H1 (cell line): ENCODE results near the gene DIP2C. TPM values are rescaled to one million over a fixed set of nuclear protein-coding genes. Genes with fewer than 3 reads are reported as not detected.

ENCODE experiments used
- CTCF ChIA-PET: fragments of 300-600 bp; sonication (Branson Sonifier 250); formaldehyde crosslinking; loops from one replicate; lab custom pipeline; 2021; ENCODE audit not compliant: partially characterized antibody; lab: Charles Lee
- POLR2A ChIA-PET: fragments of 300-600 bp; sonication (Branson Sonifier 250); formaldehyde crosslinking; loops from one replicate; lab custom pipeline; 2021; ENCODE audit warnings: inconsistent platforms; ENCODE audit not compliant: partially characterized antibody; lab: Charles Lee
- DNase-seq, 2 experiments: peaks; one replicate each; pipeline versions ENCODE4 v3.0.0 to v3.0.0-alpha.2; 2010 to 2022; ENCODE audit warnings: low spot score in 2 of 2, low read depth in 1 of 2, mixed read lengths in 1 of 2
- FAIRE-seq: peaks from 2 replicates; lab custom pipeline; 2011; peaks lifted over from hg19 to GRCh38; lab: Jason Lieb, UNC
- H2AFZ ChIP-seq: 2 replicates; pipeline ENCODE4 v1.8.1; 2012; ENCODE audit warnings: low read length, inconsistent platforms
- H2AK5ac ChIP-seq: 2 replicates; pipeline ENCODE4 v1.6.1; 2013; ENCODE audit warnings: low read depth, low read length
- H2BK120ac ChIP-seq: replicated peaks from 2 replicates; pipeline ENCODE3; 2013; ENCODE audit warnings: low read depth, low read length, inconsistent platforms
- H2BK12ac ChIP-seq: 2 replicates; pipeline ENCODE4 v1.6.1; 2013; ENCODE audit warnings: low read depth, low read length
- H2BK15ac ChIP-seq: 2 replicates; pipeline ENCODE4 v1.6.1; 2013; ENCODE audit warnings: low read length
- H2BK20ac ChIP-seq: 2 replicates; pipeline ENCODE4 v1.6.1; 2013; ENCODE audit warnings: low read length
- H2BK5ac ChIP-seq: 2 replicates; pipeline ENCODE4 v1.6.1; 2013; ENCODE audit warnings: low read depth, low read length
- H3K14ac ChIP-seq: 2 replicates; pipeline ENCODE4 v1.6.1; 2013; ENCODE audit warnings: inconsistent platforms; ENCODE audit not compliant: insufficient read length
- H3K18ac ChIP-seq: 2 replicates; pipeline ENCODE4 v1.6.1; 2013; ENCODE audit warnings: low read length; ENCODE audit errors: extremely low read depth
- H3K23ac ChIP-seq: 2 replicates; pipeline ENCODE4 v1.6.1; 2013; ENCODE audit warnings: inconsistent platforms; ENCODE audit not compliant: insufficient read length
- H3K23me2 ChIP-seq: 2 replicates; pipeline ENCODE4 v1.6.1; 2013; ENCODE audit warnings: low read depth, low read length
- H3K27ac ChIP-seq: 2 replicates; pipeline ENCODE4 v1.6.1; 2011; ENCODE audit warnings: low read depth, low read length, inconsistent platforms
- H3K27me3 ChIP-seq, 4 experiments: replicated peaks in 1 of 4; 1 replicate in 1 of 4; 2 replicates in 3 of 4; pipeline versions ENCODE4 v1.6.1 to v1.8.1; 2011 to 2013; ENCODE audit warnings: low read length in 3 of 4, mild to moderate bottlenecking in 3 of 4, inconsistent platforms in 2 of 4, mixed read lengths in 2 of 4, moderate library complexity in 1 of 4; ENCODE audit not compliant: control insufficient read depth in 3 of 4, insufficient read depth in 3 of 4; ENCODE audit errors: extremely low read depth in 1 of 4
- H3K36me3 ChIP-seq, 4 experiments: 2 replicates each; pipeline versions ENCODE4 v1.6.1 to v1.8.1; 2011 to 2013; ENCODE audit warnings: mild to moderate bottlenecking in 4 of 4, low read length in 3 of 4, moderate library complexity in 2 of 4, control low read depth in 1 of 4, inconsistent platforms in 1 of 4; ENCODE audit not compliant: insufficient read depth in 4 of 4, control insufficient read depth in 2 of 4
- H3K4ac ChIP-seq: replicated peaks from 2 replicates; pipeline ENCODE3; 2013; ENCODE audit warnings: low read length, low read depth, mixed read lengths, inconsistent platforms; ENCODE audit not compliant: insufficient read length
- H3K4me1 ChIP-seq, 4 experiments: replicated peaks in 1 of 4; 1 replicate in 1 of 4; 2 replicates in 3 of 4; pipeline versions ENCODE4 v1.6.1 to v1.8.1; 2011 to 2013; ENCODE audit warnings: low read length in 3 of 4, inconsistent platforms in 2 of 4, mixed read lengths in 1 of 4; ENCODE audit not compliant: insufficient read depth in 4 of 4, control insufficient read depth in 3 of 4
- H3K4me2 ChIP-seq, 2 experiments: 2 replicates each; pipeline versions ENCODE4 v1.6.1 to v1.8.1; 2011 to 2013; ENCODE audit warnings: low read depth in 2 of 2, low read length in 2 of 2, control low read depth in 1 of 2, inconsistent platforms in 1 of 2, mild to moderate bottlenecking in 1 of 2; ENCODE audit not compliant: insufficient read depth in 1 of 2
- H3K4me3 ChIP-seq, 4 experiments: fragments of 200-600, 300-600 bp in 1 of 4; sonication (generic), shearing (Covaris generic), sonication (Bioruptor Twin) in 1 of 4; 2 replicates each; pipeline versions ENCODE4 v1.5.1 to v1.8.1; 2011 to 2016; ENCODE audit warnings: low read length in 4 of 4, low read depth in 3 of 4, control low read depth in 2 of 4, inconsistent platforms in 2 of 4, mild to moderate bottlenecking in 2 of 4, mixed read lengths in 1 of 4, moderate library complexity in 1 of 4; ENCODE audit not compliant: insufficient read depth in 2 of 4; ENCODE audit errors: extremely low read depth in 1 of 4
- H3K56ac ChIP-seq: replicated peaks from 2 replicates; pipeline ENCODE3; 2013; ENCODE audit warnings: low read depth, mild to moderate bottlenecking, mixed read lengths, low read length, inconsistent platforms; ENCODE audit not compliant: insufficient read length
- H3K79me1 ChIP-seq: 2 replicates; pipeline ENCODE4 v1.6.1; 2013; ENCODE audit warnings: low read depth, low read length, control low read depth
- H3K79me2 ChIP-seq, 2 experiments: 2 replicates each; pipeline versions ENCODE4 v1.6.1 to v1.8.1; 2012 to 2013; ENCODE audit warnings: low read length in 2 of 2, mild to moderate bottlenecking in 2 of 2, inconsistent platforms in 1 of 2; ENCODE audit not compliant: insufficient read depth in 2 of 2, control insufficient read depth in 1 of 2
- H3K9ac ChIP-seq, 4 experiments: replicated peaks in 1 of 4; 1 replicate in 1 of 4; 2 replicates in 3 of 4; pipeline versions ENCODE4 v1.6.1 to v1.8.1; 2011 to 2013; ENCODE audit warnings: low read depth in 3 of 4, low read length in 3 of 4, control low read depth in 2 of 4, mild to moderate bottlenecking in 2 of 4, moderate library complexity in 2 of 4, inconsistent platforms in 1 of 4; ENCODE audit errors: extremely low read depth in 1 of 4
- H3K9me3 ChIP-seq, 2 experiments: 2 replicates each; pipeline versions ENCODE4 v1.6.1 to v1.8.1; 2012 to 2013; ENCODE audit warnings: mild to moderate bottlenecking in 2 of 2, moderate library complexity in 2 of 2, control low read depth in 1 of 2, inconsistent platforms in 1 of 2, low read depth in 1 of 2, low read length in 1 of 2, mixed read lengths in 1 of 2; ENCODE audit not compliant: insufficient read depth in 2 of 2
- H4K20me1 ChIP-seq, 2 experiments: replicated peaks in 1 of 2; 2 replicates each; pipeline versions ENCODE3 to v1.8.1; 2011 to 2013; ENCODE audit warnings: inconsistent platforms in 2 of 2, low read length in 2 of 2, mild to moderate bottlenecking in 1 of 2; ENCODE audit not compliant: insufficient read depth in 2 of 2, control insufficient read depth in 1 of 2
- H4K5ac ChIP-seq: 2 replicates; pipeline ENCODE4 v1.6.1; 2013; ENCODE audit warnings: low read length, low read depth, mixed read lengths, inconsistent platforms; ENCODE audit not compliant: insufficient read length
- H4K8ac ChIP-seq: 2 replicates; pipeline ENCODE4 v1.8.0; 2013; ENCODE audit warnings: mild to moderate bottlenecking, moderate library complexity, low read length, inconsistent platforms; ENCODE audit not compliant: insufficient read depth; ENCODE audit errors: extremely low read depth
- H4K91ac ChIP-seq: replicated peaks from 2 replicates; pipeline ENCODE3; 2013; ENCODE audit warnings: low read length, mixed read lengths, inconsistent platforms; ENCODE audit not compliant: insufficient read length
- CHD2 ChIP-seq: IDR thresholded peaks from 2 replicates; pipeline ENCODE4 v1.6.1; 2012; ENCODE audit warnings: low read length, improper control_type of control experiment
- EZH2 ChIP-seq: fragments of 200-600 bp; sonication (generic); IDR thresholded peaks from 2 replicates; pipeline ENCODE4 v1.7.1; 2012; ENCODE audit warnings: low read depth, mild to moderate bottlenecking, moderate library complexity, low read length, inconsistent platforms; ENCODE audit not compliant: severe bottlenecking
- TAF7 ChIP-seq: optimal IDR thresholded peaks from 2 replicates; pipeline ENCODE3; 2011; ENCODE audit warnings: low read depth, mild to moderate bottlenecking, inconsistent platforms, low read length, moderate library complexity, borderline replicate concordance
- TBP ChIP-seq: IDR thresholded peaks from 2 replicates; pipeline ENCODE4 v1.6.1; 2011; ENCODE audit warnings: low read depth, low read length, improper control_type of control experiment
- WGBS, 2 experiments: shearing (Covaris generic) in 1 of 2; methylation state at CpG; one replicate each; pipeline versions ENCODE4 v1.1.6 to v1.1.7; 2013 to 2015; ENCODE audit warnings: low lambda C conversion rate in 2 of 2, mixed read lengths in 2 of 2, inconsistent platforms in 1 of 2, low coverage in 1 of 2, missing lambda C conversion rate in 1 of 2; ENCODE audit not compliant: insufficient replicate concordance in 2 of 2, insufficient coverage in 1 of 2, insufficient read length in 1 of 2; ENCODE audit errors: extremely low coverage in 1 of 2, missing lambda C conversion rate in 1 of 2; 5-methylcytosine and 5-hydroxymethylcytosine counted together
- polyA plus RNA-seq, 7 experiments: library from polyadenylated mRNA; depleted of rRNA in 3 of 7; stranded (reverse) in 5 of 7; unstranded in 2 of 7; fragments of >200 nt in 5 of 7; fragments of 200-250 nt in 2 of 7; gene quantifications; 1 replicate in 5 of 7; 2 replicates in 1 of 7; 4 replicates in 1 of 7; pipeline versions ENCODE4 v1.2.1 to v1.2.3, GENCODE V29; 2011 to 2013; ENCODE audit warnings: missing spikeins in 2 of 7, mixed read lengths in 2 of 7
- total RNA-seq: library from RNA; stranded (reverse); fragmentation: NEBNext Ultra II Directional; extraction: Animal tissue kit (Norgen Biotek cat#: 25700); gene quantifications from 2 replicates; pipeline ENCODE4 v1.2.1, GENCODE V29; 2021

The DIP2C gene
- total and polyA plus RNA-seq, 2 of the 8 experiments (the other 6 are each of a cell fraction or from before 2014, with no cell fraction given), result 3.8 to 9.3 TPM

DNA sequence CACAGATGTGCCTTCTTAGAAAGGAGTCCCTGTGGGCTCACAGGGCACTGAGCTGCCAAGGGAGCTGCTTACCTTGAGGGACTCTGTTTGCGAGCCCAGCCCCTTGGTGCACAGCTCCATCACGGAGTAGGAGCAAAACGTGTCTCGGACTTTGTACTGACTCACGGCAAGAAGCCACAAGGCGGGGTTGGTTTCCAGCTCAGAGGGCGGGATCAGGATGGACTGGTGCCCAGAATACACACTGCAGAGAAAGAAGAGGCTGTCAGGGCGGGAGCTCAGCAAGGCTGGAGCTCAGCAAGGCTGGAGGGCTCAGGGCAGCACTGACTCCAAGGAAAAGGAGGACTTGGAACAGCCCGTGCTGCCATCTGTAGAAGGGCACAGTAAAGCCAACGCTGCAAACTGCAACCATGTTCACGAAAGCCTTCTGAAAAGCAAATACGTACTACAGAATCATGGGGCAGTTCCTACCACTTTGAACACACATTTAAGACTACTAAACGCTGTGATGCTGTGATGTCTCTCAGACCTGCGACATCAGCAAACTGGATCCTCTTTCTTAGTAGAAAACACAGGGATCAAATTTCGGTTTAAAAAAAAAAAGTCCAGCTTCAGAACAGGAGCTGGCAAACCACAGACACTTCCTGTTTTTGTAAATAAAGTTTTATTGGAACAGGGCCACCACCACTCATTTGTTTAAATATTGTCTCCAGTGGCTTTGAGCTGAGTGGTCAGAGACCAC is 359.9 kb downstream of the DIP2C start:
- Histone ChIP-seq H3K56ac (no peak overlapping the region), H2BK15ac (no peak overlapping the region), H3K4ac (no peak overlapping the region), H4K20me1 (peaks cover 0 to 2% of the 10 kb centered on the region in 2 experiments), H3K14ac (no peak overlapping the region), H2BK120ac (no peak overlapping the region), H2AK5ac (no peak overlapping the region), H2AFZ (0 out of 2 replicates have a peak overlapping the region, but pooled peaks have one; percentile 78), H3K36me3 (0 out of 8 replicates have a peak, but pooled peaks cover 0 to 3% (median 0%) of the 10 kb centered on the region in 4 experiments), H3K4me2 (no peak overlapping the region; a peak in 2 of 4 replicates), H2BK20ac (no peak overlapping the region), H3K23me2 (no peaks in the 10 kb centered on the region), H3K4me3 (no peak overlapping the region), H3K9me3 (no peaks in the 10 kb centered on the region), H3K27me3 (no peaks in the 10 kb centered on the region), H2BK5ac (no peak overlapping the region), H4K8ac (no peak overlapping the region), H4K5ac (no peak overlapping the region), H3K4me1 (peaks cover 0 to 3% (median 0%) of the 10 kb centered on the region in 4 experiments; a peak in 3 of 7 replicates), H4K91ac (no peak overlapping the region), H3K18ac (no peak overlapping the region), H3K79me2 (no peaks in the 10 kb centered on the region), H3K27ac (peak overlapping the region; percentile 29; the same call in 1 of the 2 replicates), H3K23ac (no peak overlapping the region), H3K79me1 (no peaks in the 10 kb centered on the region), H2BK12ac (no peak overlapping the region), H3K9ac (no peak overlapping the region)
- ChIA-PET CTCF (interaction anchor here (0.6 to 1.1 kb wide), 4 partner anchors 13 to 227 kb away, joined by 3 read pairs; no protein-coding TSS in a partner anchor), POLR2A (interaction anchor here (1.1 kb wide), 1 partner anchor 15 kb away, joined by 3 read pairs; no protein-coding TSS in a partner anchor)
- DNase-seq, result peak in 1 of 2 experiments; percentile 56
- no peak for FAIRE-seq
- 77% methylated on average over 15 of the region's 15 CpGs; no CpG with 5 or more reads in 1 of the 2 experiments for whole genome bisulfite sequencing, 2 experiments
- TF ChIP-seq EZH2 (no peak), TBP (no peak), CHD2 (no peak), TAF7 (no peak)
